MM.1S (cell line): ENCODE measurements around the gene SLC7A8.

Source experiments
- EZH2 ChIP-seq: fragments of 300-600 bp; sonication (generic); optimal IDR thresholded peaks from 2 replicates; pipeline ENCODE3; 2017; ENCODE audit warnings: low read depth, mild to moderate bottlenecking, antibody characterized with exemption, low read length, mixed read lengths
- EZH2phosphoT487 ChIP-seq: fragments of 300-600 bp; sonication (generic); IDR thresholded peaks from 2 replicates; pipeline ENCODE4 v1.6.1; 2018; ENCODE audit warnings: antibody characterized with exemption, low read length
- TF ChIP-seq, protein P1 (sequence below): fragments of 300-600 bp; sonication (generic); IDR thresholded peaks from 2 replicates; pipeline ENCODE4 v1.5.1; 2016; ENCODE audit warnings: antibody characterized with exemption, low read length, mixed read lengths

DNA sequence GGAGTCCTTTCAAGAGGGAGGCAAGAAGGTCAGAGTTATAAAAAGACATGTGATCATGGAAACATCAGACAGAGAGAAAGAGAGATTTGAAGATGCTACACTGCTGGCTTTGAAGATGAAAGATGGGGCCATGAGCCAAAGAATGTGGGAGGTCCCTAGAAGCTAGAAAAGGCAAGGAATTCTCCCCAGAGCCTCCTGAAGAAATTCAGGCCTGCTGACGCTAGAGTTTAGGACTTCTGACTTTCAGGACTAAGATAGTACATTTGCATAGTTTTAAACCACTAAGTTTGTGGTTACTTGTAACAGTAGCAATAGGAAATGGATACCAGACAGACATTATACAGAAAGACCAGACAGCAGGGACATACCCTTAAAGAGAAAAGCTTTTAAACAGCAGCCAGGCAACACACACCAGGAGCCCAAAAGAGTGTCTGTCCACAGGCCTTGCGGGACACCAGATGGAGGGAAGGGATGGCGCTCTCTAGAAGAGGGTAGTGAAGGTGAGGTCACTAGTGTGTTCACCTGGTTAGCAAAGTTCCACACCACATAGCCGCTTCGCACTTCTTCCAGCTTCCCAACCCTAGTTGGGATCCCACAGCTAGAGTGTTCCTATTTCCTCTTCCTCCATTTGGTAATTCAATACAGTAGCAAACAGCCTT, 34.7 kb downstream of the SLC7A8 start:
- TF ChIP-seq EZH2, result no peak
- TF ChIP-seq, protein P1, sequence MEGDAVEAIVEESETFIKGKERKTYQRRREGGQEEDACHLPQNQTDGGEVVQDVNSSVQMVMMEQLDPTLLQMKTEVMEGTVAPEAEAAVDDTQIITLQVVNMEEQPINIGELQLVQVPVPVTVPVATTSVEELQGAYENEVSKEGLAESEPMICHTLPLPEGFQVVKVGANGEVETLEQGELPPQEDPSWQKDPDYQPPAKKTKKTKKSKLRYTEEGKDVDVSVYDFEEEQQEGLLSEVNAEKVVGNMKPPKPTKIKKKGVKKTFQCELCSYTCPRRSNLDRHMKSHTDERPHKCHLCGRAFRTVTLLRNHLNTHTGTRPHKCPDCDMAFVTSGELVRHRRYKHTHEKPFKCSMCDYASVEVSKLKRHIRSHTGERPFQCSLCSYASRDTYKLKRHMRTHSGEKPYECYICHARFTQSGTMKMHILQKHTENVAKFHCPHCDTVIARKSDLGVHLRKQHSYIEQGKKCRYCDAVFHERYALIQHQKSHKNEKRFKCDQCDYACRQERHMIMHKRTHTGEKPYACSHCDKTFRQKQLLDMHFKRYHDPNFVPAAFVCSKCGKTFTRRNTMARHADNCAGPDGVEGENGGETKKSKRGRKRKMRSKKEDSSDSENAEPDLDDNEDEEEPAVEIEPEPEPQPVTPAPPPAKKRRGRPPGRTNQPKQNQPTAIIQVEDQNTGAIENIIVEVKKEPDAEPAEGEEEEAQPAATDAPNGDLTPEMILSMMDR, result no peak
- TF ChIP-seq EZH2phosphoT487, result no peak
